HEK293 (cell line): Measurements from ENCODE around the gene ASMTL.
A peak's percentile ranks its signal among the peaks of the same experiment; 100 is the strongest.

Experiments used
- EGR2 ChIP-seq: fragments of 450-650 bp; formaldehyde crosslinking; IDR thresholded peaks from 2 replicates; pipeline ENCODE4 v1.5.1; 2016; ENCODE audit warnings: low read depth, missing biosample characterization, missing genetic modification characterization
- GFI1B ChIP-seq: fragments of 450-650 bp; formaldehyde crosslinking; IDR thresholded peaks from 2 replicates; pipeline ENCODE4 v1.5.1; 2016; ENCODE audit warnings: missing biosample characterization, missing genetic modification characterization
- MYNN ChIP-seq: fragments of 450-650 bp; formaldehyde crosslinking; IDR thresholded peaks from 2 replicates; pipeline ENCODE4 v1.5.1; 2016; ENCODE audit warnings: missing biosample characterization, missing genetic modification characterization, borderline replicate concordance
- SALL2 ChIP-seq: fragments of 450-650 bp; formaldehyde crosslinking; IDR thresholded peaks from 2 replicates; pipeline ENCODE4 v1.5.0; 2017; ENCODE audit warnings: missing biosample characterization, mild to moderate bottlenecking, missing genetic modification characterization, borderline replicate concordance
- SP7 ChIP-seq: fragments of 450-650 bp; formaldehyde crosslinking; IDR thresholded peaks from 2 replicates; pipeline ENCODE4 v1.5.1; 2016; ENCODE audit warnings: missing biosample characterization, missing genetic modification characterization
- YY1 ChIP-seq: fragments of 450-650 bp; formaldehyde crosslinking; IDR thresholded peaks from 2 replicates; pipeline ENCODE4 v1.5.1; 2018; ENCODE audit warnings: missing biosample characterization, missing genetic modification characterization
- ZBTB1 ChIP-seq: fragments of 450-650 bp; formaldehyde crosslinking; IDR thresholded peaks from 2 replicates; pipeline ENCODE4 v1.5.1; 2016; ENCODE audit warnings: missing biosample characterization, missing genetic modification characterization
- ZBTB48 ChIP-seq: fragments of 450-650 bp; formaldehyde crosslinking; IDR thresholded peaks from 2 replicates; pipeline ENCODE4 v1.5.1; 2016; ENCODE audit warnings: missing biosample characterization, missing genetic modification characterization
- ZFP37 ChIP-seq: fragments of 450-650 bp; formaldehyde crosslinking; IDR thresholded peaks from 2 replicates; pipeline ENCODE4 v1.5.1; 2016; ENCODE audit warnings: missing biosample characterization, missing genetic modification characterization
- ZNF10 ChIP-seq: fragments of 450-650 bp; formaldehyde crosslinking; IDR thresholded peaks from 2 replicates; pipeline ENCODE4 v1.5.1; 2017; ENCODE audit warnings: missing biosample characterization, missing genetic modification characterization
- ZNF324 ChIP-seq: fragments of 450-650 bp; formaldehyde crosslinking; IDR thresholded peaks from 2 replicates; pipeline ENCODE4 v1.5.1; 2016; ENCODE audit warnings: missing biosample characterization, missing genetic modification characterization
- ZNF341 ChIP-seq: fragments of 450-650 bp; formaldehyde crosslinking; IDR thresholded peaks from 2 replicates; pipeline ENCODE4; 2016; ENCODE audit warnings: low read depth, missing biosample characterization, missing genetic modification characterization
- ZNF366 ChIP-seq: fragments of 450-650 bp; formaldehyde crosslinking; conservative IDR thresholded peaks from 2 replicates; pipeline ENCODE4 v1.5.1; 2016; ENCODE audit warnings: missing biosample characterization, missing genetic modification characterization
- ZNF37A ChIP-seq: fragments of 450-650 bp; IDR thresholded peaks from 2 replicates; pipeline ENCODE4 v1.5.1; 2018; ENCODE audit warnings: missing biosample characterization, missing genetic modification characterization
- ZNF391 ChIP-seq: fragments of 450-650 bp; formaldehyde crosslinking; IDR thresholded peaks from 2 replicates; pipeline ENCODE4 v1.5.1; 2016; ENCODE audit warnings: low read depth, missing biosample characterization, missing genetic modification characterization, borderline replicate concordance
- ZNF423 ChIP-seq: fragments of 450-650 bp; formaldehyde crosslinking; IDR thresholded peaks from 2 replicates; pipeline ENCODE4 v1.5.1; 2016; ENCODE audit warnings: missing biosample characterization, missing genetic modification characterization
- ZNF426 ChIP-seq: fragments of 450-650 bp; formaldehyde crosslinking; IDR thresholded peaks from 2 replicates; pipeline ENCODE4 v1.5.1; 2017; ENCODE audit warnings: missing biosample characterization, missing genetic modification characterization, mild to moderate bottlenecking, inconsistent platforms, moderate library complexity
- ZNF433 ChIP-seq: fragments of 450-650 bp; formaldehyde crosslinking; IDR thresholded peaks from 2 replicates; pipeline ENCODE4 v1.5.1; 2016; ENCODE audit warnings: missing biosample characterization, missing genetic modification characterization, low read depth
- ZNF521 ChIP-seq: fragments of 450-650 bp; formaldehyde crosslinking; IDR thresholded peaks from 2 replicates; pipeline ENCODE4 v1.5.1; 2017; ENCODE audit warnings: missing biosample characterization, mild to moderate bottlenecking, missing genetic modification characterization
- ZNF555 ChIP-seq: fragments of 450-650 bp; formaldehyde crosslinking; conservative IDR thresholded peaks from 2 replicates; pipeline ENCODE4 v1.5.1; 2017; ENCODE audit warnings: missing biosample characterization, mild to moderate bottlenecking, missing genetic modification characterization, inconsistent platforms
- ZNF664 ChIP-seq: fragments of 450-650 bp; formaldehyde crosslinking; IDR thresholded peaks from 2 replicates; pipeline ENCODE4 v1.5.1; 2016; ENCODE audit warnings: missing biosample characterization, missing genetic modification characterization
- ZSCAN23 ChIP-seq: fragments of 450-650 bp; formaldehyde crosslinking; IDR thresholded peaks from 2 replicates; pipeline ENCODE4 v1.5.1; 2016; ENCODE audit warnings: missing biosample characterization, missing genetic modification characterization
- ZSCAN30 ChIP-seq: fragments of 450-650 bp; IDR thresholded peaks from 2 replicates; pipeline ENCODE4 v1.5.1; 2018; ENCODE audit warnings: missing biosample characterization, mild to moderate bottlenecking, missing genetic modification characterization, moderate library complexity
- TF ChIP-seq, protein P1 (sequence below): IDR thresholded peaks from 2 replicates; pipeline ENCODE4 v1.6.1; 2011; ENCODE audit warnings: mild to moderate bottlenecking, low read depth, low read length, borderline replicate concordance
- TF ChIP-seq, protein P2 (sequence below): fragments of 450-650 bp; formaldehyde crosslinking; IDR thresholded peaks from 2 replicates; pipeline ENCODE4 v1.5.1; 2016; ENCODE audit warnings: missing biosample characterization, missing genetic modification characterization
- TF ChIP-seq, protein P3 (sequence below): fragments of 450-650 bp; formaldehyde crosslinking; IDR thresholded peaks from 2 replicates; pipeline ENCODE4 v1.5.1; 2016; ENCODE audit warnings: missing biosample characterization, missing genetic modification characterization, borderline replicate concordance
- TF ChIP-seq, protein P4 (sequence below): fragments of 450-650 bp; formaldehyde crosslinking; IDR thresholded peaks from 2 replicates; pipeline ENCODE4; 2016; ENCODE audit warnings: missing biosample characterization, missing genetic modification characterization
- TF ChIP-seq, protein P5 (sequence below): fragments of 450-650 bp; formaldehyde crosslinking; IDR thresholded peaks from 2 replicates; pipeline ENCODE4 v1.5.1; 2016; ENCODE audit warnings: missing biosample characterization, missing genetic modification characterization
- TF ChIP-seq, protein P6 (sequence below): fragments of 450-650 bp; formaldehyde crosslinking; IDR thresholded peaks from 2 replicates; pipeline ENCODE4 v1.5.1; 2016; ENCODE audit warnings: missing biosample characterization, missing genetic modification characterization

The ASMTL gene

DNA sequence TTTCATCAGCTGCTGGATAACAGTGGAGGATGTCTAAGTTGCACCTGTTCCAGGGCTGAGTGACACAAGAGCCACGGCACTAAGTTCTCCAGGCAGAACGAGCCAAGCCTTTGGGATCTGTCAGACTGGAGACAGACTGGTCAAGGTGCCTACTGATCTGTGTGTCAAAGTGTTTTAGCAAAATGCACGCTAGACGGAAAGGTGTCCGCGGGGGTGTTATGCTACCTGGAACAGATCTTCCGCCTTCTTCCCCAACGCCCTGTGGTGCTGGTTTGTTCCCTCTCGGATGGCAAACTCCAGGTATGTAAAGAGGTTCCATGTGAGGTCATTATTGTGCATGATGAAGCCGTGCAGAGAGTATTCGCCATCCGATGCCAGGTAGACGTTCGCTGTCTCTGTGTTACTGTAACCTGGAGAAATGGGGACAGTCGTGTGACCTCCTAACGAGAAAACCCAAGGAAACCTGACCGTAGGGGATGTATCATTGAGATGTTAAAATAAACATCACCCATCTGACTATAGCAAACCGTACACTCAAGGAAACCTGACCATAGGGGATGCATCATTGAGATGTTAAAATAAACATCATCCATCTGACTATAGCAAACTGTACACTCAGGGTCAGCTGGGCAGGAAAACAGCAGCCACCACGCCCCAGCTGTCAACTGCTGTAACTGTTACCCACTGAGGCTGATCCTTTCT is 31.1 kb downstream of the ASMTL start (continued):
- TF ChIP-seq YY1 (tag by site-specific recombination) (no peak), ZSCAN23 (no peak), ZFP37 (tag by site-specific recombination) (no peak), GFI1B (tag by site-specific recombination) (no peak), ZNF391 (no peak), MYNN (tag by site-specific recombination) (no peak), SP7 (tag by site-specific recombination) (no peak), ZNF37A (tag by site-specific recombination) (no peak), SALL2 (no peak), ZNF555 (tag by site-specific recombination) (no peak), ZNF521 (no peak), ZBTB48 (no peak), ZNF433 (tag by site-specific recombination) (no peak), ZNF664 (no peak), EGR2 (tag by site-specific recombination) (no peak), ZNF10 (tag by site-specific recombination) (no peak), ZNF341 (tag by site-specific recombination) (no peak), ZNF324 (peak; percentile 64; the same call in 1 of the 2 replicates), ZBTB1 (tag by site-specific recombination) (no peak), ZNF366 (no peak), ZSCAN30 (tag by site-specific recombination) (peak; percentile 29; the same call in 1 of the 2 replicates), ZNF426 (tag by site-specific recombination) (no peak), ZNF423 (no peak)
- TF ChIP-seq, protein P1, sequence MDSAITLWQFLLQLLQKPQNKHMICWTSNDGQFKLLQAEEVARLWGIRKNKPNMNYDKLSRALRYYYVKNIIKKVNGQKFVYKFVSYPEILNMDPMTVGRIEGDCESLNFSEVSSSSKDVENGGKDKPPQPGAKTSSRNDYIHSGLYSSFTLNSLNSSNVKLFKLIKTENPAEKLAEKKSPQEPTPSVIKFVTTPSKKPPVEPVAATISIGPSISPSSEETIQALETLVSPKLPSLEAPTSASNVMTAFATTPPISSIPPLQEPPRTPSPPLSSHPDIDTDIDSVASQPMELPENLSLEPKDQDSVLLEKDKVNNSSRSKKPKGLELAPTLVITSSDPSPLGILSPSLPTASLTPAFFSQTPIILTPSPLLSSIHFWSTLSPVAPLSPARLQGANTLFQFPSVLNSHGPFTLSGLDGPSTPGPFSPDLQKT: no peak
- TF ChIP-seq, protein P2, sequence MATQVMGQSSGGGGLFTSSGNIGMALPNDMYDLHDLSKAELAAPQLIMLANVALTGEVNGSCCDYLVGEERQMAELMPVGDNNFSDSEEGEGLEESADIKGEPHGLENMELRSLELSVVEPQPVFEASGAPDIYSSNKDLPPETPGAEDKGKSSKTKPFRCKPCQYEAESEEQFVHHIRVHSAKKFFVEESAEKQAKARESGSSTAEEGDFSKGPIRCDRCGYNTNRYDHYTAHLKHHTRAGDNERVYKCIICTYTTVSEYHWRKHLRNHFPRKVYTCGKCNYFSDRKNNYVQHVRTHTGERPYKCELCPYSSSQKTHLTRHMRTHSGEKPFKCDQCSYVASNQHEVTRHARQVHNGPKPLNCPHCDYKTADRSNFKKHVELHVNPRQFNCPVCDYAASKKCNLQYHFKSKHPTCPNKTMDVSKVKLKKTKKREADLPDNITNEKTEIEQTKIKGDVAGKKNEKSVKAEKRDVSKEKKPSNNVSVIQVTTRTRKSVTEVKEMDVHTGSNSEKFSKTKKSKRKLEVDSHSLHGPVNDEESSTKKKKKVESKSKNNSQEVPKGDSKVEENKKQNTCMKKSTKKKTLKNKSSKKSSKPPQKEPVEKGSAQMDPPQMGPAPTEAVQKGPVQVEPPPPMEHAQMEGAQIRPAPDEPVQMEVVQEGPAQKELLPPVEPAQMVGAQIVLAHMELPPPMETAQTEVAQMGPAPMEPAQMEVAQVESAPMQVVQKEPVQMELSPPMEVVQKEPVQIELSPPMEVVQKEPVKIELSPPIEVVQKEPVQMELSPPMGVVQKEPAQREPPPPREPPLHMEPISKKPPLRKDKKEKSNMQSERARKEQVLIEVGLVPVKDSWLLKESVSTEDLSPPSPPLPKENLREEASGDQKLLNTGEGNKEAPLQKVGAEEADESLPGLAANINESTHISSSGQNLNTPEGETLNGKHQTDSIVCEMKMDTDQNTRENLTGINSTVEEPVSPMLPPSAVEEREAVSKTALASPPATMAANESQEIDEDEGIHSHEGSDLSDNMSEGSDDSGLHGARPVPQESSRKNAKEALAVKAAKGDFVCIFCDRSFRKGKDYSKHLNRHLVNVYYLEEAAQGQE (tag by site-specific recombination): no peak
- TF ChIP-seq, protein P3, sequence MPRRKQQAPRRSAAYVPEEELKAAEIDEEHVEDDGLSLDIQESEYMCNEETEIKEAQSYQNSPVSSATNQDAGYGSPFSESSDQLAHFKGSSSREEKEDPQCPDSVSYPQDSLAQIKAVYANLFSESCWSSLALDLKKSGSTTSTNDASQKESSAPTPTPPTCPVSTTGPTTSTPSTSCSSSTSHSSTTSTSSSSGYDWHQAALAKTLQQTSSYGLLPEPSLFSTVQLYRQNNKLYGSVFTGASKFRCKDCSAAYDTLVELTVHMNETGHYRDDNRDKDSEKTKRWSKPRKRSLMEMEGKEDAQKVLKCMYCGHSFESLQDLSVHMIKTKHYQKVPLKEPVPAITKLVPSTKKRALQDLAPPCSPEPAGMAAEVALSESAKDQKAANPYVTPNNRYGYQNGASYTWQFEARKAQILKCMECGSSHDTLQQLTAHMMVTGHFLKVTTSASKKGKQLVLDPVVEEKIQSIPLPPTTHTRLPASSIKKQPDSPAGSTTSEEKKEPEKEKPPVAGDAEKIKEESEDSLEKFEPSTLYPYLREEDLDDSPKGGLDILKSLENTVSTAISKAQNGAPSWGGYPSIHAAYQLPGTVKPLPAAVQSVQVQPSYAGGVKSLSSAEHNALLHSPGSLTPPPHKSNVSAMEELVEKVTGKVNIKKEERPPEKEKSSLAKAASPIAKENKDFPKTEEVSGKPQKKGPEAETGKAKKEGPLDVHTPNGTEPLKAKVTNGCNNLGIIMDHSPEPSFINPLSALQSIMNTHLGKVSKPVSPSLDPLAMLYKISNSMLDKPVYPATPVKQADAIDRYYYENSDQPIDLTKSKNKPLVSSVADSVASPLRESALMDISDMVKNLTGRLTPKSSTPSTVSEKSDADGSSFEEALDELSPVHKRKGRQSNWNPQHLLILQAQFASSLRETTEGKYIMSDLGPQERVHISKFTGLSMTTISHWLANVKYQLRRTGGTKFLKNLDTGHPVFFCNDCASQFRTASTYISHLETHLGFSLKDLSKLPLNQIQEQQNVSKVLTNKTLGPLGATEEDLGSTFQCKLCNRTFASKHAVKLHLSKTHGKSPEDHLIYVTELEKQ (tag by site-specific recombination): no peak
- TF ChIP-seq, protein P4, sequence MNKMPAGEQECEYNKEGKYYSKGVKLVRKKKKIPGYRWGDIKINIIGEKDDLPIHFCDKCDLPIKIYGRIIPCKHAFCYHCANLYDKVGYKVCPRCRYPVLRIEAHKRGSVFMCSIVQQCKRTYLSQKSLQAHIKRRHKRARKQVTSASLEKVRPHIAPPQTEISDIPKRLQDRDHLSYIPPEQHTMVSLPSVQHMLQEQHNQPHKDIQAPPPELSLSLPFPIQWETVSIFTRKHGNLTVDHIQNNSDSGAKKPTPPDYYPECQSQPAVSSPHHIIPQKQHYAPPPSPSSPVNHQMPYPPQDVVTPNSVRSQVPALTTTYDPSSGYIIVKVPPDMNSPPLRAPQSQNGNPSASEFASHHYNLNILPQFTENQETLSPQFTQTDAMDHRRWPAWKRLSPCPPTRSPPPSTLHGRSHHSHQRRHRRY: no peak
- TF ChIP-seq, protein P5, sequence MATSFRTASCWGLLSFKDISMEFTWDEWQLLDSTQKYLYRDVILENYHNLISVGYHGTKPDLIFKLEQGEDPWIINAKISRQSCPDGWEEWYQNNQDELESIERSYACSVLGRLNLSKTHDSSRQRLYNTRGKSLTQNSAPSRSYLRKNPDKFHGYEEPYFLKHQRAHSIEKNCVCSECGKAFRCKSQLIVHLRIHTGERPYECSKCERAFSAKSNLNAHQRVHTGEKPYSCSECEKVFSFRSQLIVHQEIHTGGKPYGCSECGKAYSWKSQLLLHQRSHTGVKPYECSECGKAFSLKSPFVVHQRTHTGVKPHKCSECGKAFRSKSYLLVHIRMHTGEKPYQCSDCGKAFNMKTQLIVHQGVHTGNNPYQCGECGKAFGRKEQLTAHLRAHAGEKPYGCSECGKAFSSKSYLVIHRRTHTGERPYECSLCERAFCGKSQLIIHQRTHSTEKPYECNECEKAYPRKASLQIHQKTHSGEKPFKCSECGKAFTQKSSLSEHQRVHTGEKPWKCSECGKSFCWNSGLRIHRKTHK: no peak
- TF ChIP-seq, protein P6, sequence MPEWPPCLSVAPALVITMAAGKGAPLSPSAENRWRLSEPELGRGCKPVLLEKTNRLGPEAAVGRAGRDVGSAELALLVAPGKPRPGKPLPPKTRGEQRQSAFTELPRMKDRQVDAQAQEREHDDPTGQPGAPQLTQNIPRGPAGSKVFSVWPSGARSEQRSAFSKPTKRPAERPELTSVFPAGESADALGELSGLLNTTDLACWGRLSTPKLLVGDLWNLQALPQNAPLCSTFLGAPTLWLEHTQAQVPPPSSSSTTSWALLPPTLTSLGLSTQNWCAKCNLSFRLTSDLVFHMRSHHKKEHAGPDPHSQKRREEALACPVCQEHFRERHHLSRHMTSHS: no peak
